Anterior cingulate cortex (tissue), 58 donors: ENCODE data around the gene SRPX.

ENCODE experiments used
- DNase-seq, 58 donors: peaks; one replicate each; lab custom pipeline; 2025; lab: John Stamatoyannopoulos, UW

SRPX gene

GRCh38 chrX:38102240-38102639 lies 118.4 kb downstream of the SRPX start:
- DNase-seq, result no peak

- no peak for DNase-seq
Observed at GRCh38 chrX:38099688-38100087, 121.0 kb downstream of the SRPX start.
